Activated T-cell treated with anti-CD3 and anti-CD28 coated beads, Interleukin-2, amount 50 U/mL, for 72 hours (primary cell): ENCODE measurements around the gene MXI1. TPM values are rescaled to one million over a fixed set of nuclear protein-coding genes. Genes with fewer than 3 reads are reported as not detected.

ENCODE experiments used
- ATAC-seq, 2 donors: fragments of 150-1000 bp; cut with Tn5 transposase; replicated peaks in 1 of 2; 2 replicates each; pipeline ENCODE4 v1.10.0; 2021; ENCODE audit warnings: moderate library complexity in 2 of 2, mild to moderate bottlenecking in 1 of 2
- DNase-seq, 2 donors: peaks; one replicate each; pipeline ENCODE4 v3.0.0; 2021 to 2022; ENCODE audit warnings: mixed read lengths in 1 of 2
- H3K27ac Mint-ChIP-seq: one replicate; pipeline ENCODE4 v1.8.0; 2022; ENCODE audit warnings: mild to moderate bottlenecking, moderate library complexity, mixed read lengths
- H3K27me3 Mint-ChIP-seq: one replicate; pipeline ENCODE4 v1.8.0; 2022; ENCODE audit warnings: low read depth, mixed read lengths
- H3K36me3 Mint-ChIP-seq, 2 donors: one replicate each; pipeline ENCODE4 v1.8.0; 2022; ENCODE audit warnings: mixed read lengths in 2 of 2, mild to moderate bottlenecking in 1 of 2; ENCODE audit not compliant: insufficient read depth in 2 of 2
- H3K4me1 Mint-ChIP-seq: one replicate; pipeline ENCODE4 v1.8.0; 2022; ENCODE audit warnings: low read depth, mixed read lengths
- H3K4me3 Mint-ChIP-seq, 2 donors: one replicate each; pipeline ENCODE4 v1.8.0; 2022; ENCODE audit warnings: mild to moderate bottlenecking in 2 of 2, mixed read lengths in 2 of 2, moderate library complexity in 2 of 2
- H3K9me3 Mint-ChIP-seq, 2 donors: one replicate each; pipeline ENCODE4 v1.8.0; 2022; ENCODE audit warnings: mixed read lengths in 2 of 2
- total RNA-seq, 2 donors: library from RNA; stranded (reverse); gene quantifications; one replicate each; pipeline ENCODE4 v1.2.3, GENCODE V29; 2022

The MXI1 gene
- total RNA-seq, 2 donors from 2014 or later: 19.4 to 36.8 TPM

DNA sequence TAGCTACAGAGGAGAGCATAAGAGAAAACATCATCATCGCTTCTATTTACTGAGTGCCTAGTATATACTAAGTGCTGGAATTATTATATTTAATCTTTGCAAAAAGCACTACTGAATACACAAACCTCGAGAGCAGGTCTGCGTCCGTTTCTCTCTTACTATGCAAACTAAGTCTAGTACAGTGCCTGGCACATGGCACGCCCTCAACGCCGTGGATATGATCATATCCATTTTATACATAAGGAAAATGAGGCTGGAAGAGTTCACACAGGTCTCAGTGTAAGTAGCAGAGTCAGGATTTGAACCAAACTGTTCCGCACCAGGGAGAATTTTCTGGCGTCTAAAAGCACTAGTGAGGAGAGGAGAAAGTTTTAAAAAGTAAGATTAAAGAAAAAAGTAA is 17.6 kb downstream of the MXI1 start:
- Mint-ChIP-seq H3K9me3 (no peaks in the 10 kb centered on the region), H3K36me3 (peaks cover 0 to 2% of the 10 kb centered on the region in 2 donors), H3K4me3 (peak overlapping the region; percentile 87 to 97), H3K27me3 (no peaks in the 10 kb centered on the region), H3K27ac (peak overlapping the region; percentile 66), H3K4me1 (peaks cover 60% of the 10 kb centered on the region)
- ATAC-seq: no peak
- DNase-seq: no peak

DNA sequence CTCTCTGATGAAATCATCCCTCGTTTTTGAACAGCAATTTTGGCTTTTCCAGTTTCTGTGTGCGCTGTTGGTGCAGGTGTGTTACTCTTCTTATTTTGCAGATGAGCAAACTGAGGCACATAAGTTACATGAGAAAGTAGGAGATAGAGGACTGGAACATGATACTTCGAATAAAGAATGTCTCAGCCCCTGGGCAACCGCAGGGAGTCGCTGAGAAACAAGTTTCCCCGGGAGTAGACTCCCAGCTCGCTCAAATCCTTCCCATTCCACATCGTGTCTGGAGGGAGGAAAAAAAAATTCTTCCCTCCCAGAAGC is 18.0 kb downstream of the MXI1 start:
- Mint-ChIP-seq H3K9me3 (no peaks in the 10 kb centered on the region), H3K4me1 (peaks cover 60% of the 10 kb centered on the region), H3K36me3 (peaks cover 0 to 2% of the 10 kb centered on the region in 2 donors), H3K27ac (peak overlapping the region; percentile 74), H3K27me3 (no peaks in the 10 kb centered on the region), H3K4me3 (peak overlapping the region; percentile 87 to 97)
- DNase-seq (no peak), ATAC-seq (no peak)

- H3K9me3 Mint-ChIP-seq: no peaks in the 10 kb centered on the region
- H3K36me3 Mint-ChIP-seq: peaks cover 0 to 2% of the 10 kb centered on the region in 2 donors
- H3K4me3 Mint-ChIP-seq: peak overlapping the region; percentile 94 to 97
- H3K27ac Mint-ChIP-seq: peak overlapping the region; percentile 89
- H3K4me1 Mint-ChIP-seq: peaks cover 56% of the 10 kb centered on the region
- H3K27me3 Mint-ChIP-seq: no peaks in the 10 kb centered on the region
- ATAC-seq: peak; percentile 72 to 76
- DNase-seq: peak; percentile 88 to 89
Measured at GRCh38 chr10:110225756-110226542, 18.5 kb downstream of the MXI1 start.

- Mint-ChIP-seq H3K9me3 (no peaks in the 10 kb centered on the region), H3K36me3 (peaks cover 0 to 2% of the 10 kb centered on the region in 2 donors), H3K27me3 (no peaks in the 10 kb centered on the region), H3K4me3 (peak overlapping the region; percentile 94 to 97), H3K4me1 (peaks cover 52% of the 10 kb centered on the region), H3K27ac (peak overlapping the region; percentile 83)
- DNase-seq (peak; percentile 87), ATAC-seq (peak; percentile 22 to 26)
Measured at GRCh38 chr10:110226543-110226925, 19.1 kb downstream of the MXI1 start.

GRCh38 chr10:110226926-110227641 is 19.7 kb downstream of the MXI1 start:
- DNase-seq: peak; percentile 72 to 81
- Mint-ChIP-seq H3K9me3 (no peaks in the 10 kb centered on the region), H3K4me1 (peaks cover 47% of the 10 kb centered on the region)

DNA sequence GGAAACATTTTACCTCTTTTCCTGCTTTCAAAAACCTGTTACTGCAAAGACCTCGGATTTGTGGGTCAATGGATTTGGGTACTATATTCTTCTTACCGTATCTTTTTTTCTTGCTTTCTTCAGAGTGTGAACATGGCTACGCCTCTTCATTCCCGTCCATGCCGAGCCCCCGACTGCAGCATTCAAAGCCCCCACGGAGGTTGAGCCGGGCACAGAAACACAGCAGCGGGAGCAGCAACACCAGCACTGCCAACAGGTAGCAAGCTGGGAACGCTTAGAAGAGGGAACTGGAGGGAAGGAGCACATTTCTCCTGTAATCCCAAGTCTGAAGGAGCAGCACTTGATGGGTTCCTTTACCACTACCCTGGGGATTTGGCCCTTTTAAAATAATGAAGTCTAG is 20.7 kb downstream of the MXI1 start:
- ATAC-seq (no peak), DNase-seq (no peak)
- Mint-ChIP-seq H3K4me1 (peaks cover 37% of the 10 kb centered on the region), H3K36me3 (peaks cover 0 to 2% of the 10 kb centered on the region in 2 donors), H3K9me3 (no peaks in the 10 kb centered on the region), H3K27ac (no peak overlapping the region), H3K4me3 (peak overlapping the region; percentile 63 to 94), H3K27me3 (no peaks in the 10 kb centered on the region)

More at GRCh38 chr10:110226926-110227641, 19.7 kb downstream of the MXI1 start:
- H3K27me3 Mint-ChIP-seq: no peaks in the 10 kb centered on the region
- H3K36me3 Mint-ChIP-seq: peaks cover 0 to 2% of the 10 kb centered on the region in 2 donors
- peak overlapping the region; percentile 94 to 97 for H3K4me3 Mint-ChIP-seq
- ATAC-seq: peak; percentile 37 to 40
- peak overlapping the region; percentile 87 for H3K27ac Mint-ChIP-seq

DNA sequence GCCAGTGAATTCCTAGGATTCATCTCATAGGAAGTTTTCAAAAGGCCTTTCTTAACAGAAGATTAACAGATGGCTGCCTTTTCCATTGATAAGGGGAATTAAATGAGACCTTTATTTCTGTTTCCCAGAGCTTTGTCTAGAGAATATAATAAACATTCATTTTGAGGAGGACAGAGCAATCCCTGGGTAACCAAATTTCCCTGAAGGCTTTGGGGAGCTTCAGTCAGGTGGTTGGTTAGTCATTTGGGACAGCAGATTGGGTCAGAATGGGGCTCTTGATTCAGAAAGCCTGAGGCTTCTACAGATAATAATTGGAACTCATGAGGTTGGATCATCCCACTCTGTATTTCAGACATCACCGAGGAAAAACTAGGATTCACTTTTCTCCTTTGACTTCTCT is 21.8 kb downstream of the MXI1 start:
- Mint-ChIP-seq H3K27me3 (no peaks in the 10 kb centered on the region), H3K9me3 (no peaks in the 10 kb centered on the region), H3K36me3 (peaks cover 0 to 2% of the 10 kb centered on the region in 2 donors), H3K4me1 (peaks cover 29% of the 10 kb centered on the region), H3K4me3 (no peak overlapping the region), H3K27ac (no peak overlapping the region)
- DNase-seq: no peak
- no peak for ATAC-seq

DNA sequence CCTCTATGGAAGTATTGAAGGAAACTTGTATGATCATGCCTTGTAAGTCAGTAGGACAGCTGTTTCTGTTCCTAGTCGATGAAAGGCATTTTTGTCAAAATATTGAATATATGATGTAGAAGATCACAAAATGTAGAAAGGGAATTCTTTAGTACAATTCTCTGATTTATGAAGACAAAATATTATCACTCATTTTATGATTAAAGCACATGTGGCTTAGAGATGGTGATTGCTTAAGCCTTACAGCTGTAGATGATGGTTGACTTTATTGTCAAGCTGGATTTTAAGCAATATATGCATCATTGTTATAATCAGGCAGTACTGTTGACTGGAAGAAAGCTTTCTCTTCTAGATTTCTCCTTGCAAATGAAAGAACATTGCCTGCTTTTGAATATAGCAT is 26.4 kb downstream of the MXI1 start:
- no peak overlapping the region for H3K27ac Mint-ChIP-seq
- no peak overlapping the region for H3K4me3 Mint-ChIP-seq
- peaks cover 0 to 2% of the 10 kb centered on the region in 2 donors for H3K36me3 Mint-ChIP-seq
- H3K27me3 Mint-ChIP-seq: no peaks in the 10 kb centered on the region
- no peaks in the 10 kb centered on the region for H3K9me3 Mint-ChIP-seq
- ATAC-seq: no peak
- peaks cover 1% of the 10 kb centered on the region for H3K4me1 Mint-ChIP-seq
- no peak for DNase-seq

GRCh38 chr10:110237894-110238480 is 30.6 kb downstream of the MXI1 start:
- H3K27me3 Mint-ChIP-seq: no peaks in the 10 kb centered on the region
- peaks cover 25% of the 10 kb centered on the region for H3K4me1 Mint-ChIP-seq
- DNase-seq (no peak), ATAC-seq (no peak)
- H3K27ac Mint-ChIP-seq: no peak overlapping the region
- no peaks in the 10 kb centered on the region for H3K9me3 Mint-ChIP-seq
- peaks cover 3 to 4% of the 10 kb centered on the region in 2 donors for H3K36me3 Mint-ChIP-seq
- no peak overlapping the region for H3K4me3 Mint-ChIP-seq

- Mint-ChIP-seq H3K4me1 (peaks cover 30% of the 10 kb centered on the region), H3K9me3 (no peaks in the 10 kb centered on the region), H3K27ac (no peak overlapping the region), H3K36me3 (peaks cover 3 to 4% of the 10 kb centered on the region in 2 donors), H3K27me3 (no peaks in the 10 kb centered on the region), H3K4me3 (no peak overlapping the region)
- DNase-seq (no peak), ATAC-seq (no peak)
Measured at GRCh38 chr10:110239892-110240291, 32.5 kb downstream of the MXI1 start.

- Mint-ChIP-seq H3K4me1 (peaks cover 30% of the 10 kb centered on the region), H3K27me3 (peaks cover 15% of the 10 kb centered on the region), H3K9me3 (no peaks in the 10 kb centered on the region), H3K36me3 (peaks cover 5 to 11% of the 10 kb centered on the region in 2 donors), H3K27ac (no peak overlapping the region), H3K4me3 (peak overlapping the region in 1 of 2 donors; percentile 59)
- peak; percentile 51 to 67 for ATAC-seq
- no peak for DNase-seq
Measured at GRCh38 chr10:110241407-110241806, 34.0 kb downstream of the MXI1 start.

DNA sequence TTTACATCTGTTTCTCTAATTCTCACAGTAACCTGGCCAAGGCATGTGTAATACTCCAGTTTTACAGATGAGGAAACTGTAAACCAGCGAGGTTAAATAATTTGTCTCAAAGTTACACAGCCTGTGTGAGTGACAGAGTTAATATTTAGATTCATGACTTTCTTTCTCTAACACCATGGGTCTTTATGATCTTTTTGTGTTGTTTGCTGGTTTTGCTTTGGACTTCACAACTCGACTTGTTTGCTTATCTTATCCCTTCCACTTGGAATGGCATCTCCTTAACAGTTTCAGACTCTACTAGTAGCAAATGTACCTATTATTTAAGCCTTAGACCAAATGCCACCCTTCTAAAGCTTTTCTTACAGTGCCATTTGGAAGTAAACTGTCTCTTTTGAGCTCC is 34.4 kb downstream of the MXI1 start:
- Mint-ChIP-seq H3K27ac (peak overlapping the region; percentile 13), H3K36me3 (peaks cover 5 to 13% of the 10 kb centered on the region in 2 donors), H3K4me1 (peaks cover 30% of the 10 kb centered on the region), H3K27me3 (peaks cover 19% of the 10 kb centered on the region), H3K9me3 (no peaks in the 10 kb centered on the region), H3K4me3 (peak overlapping the region in 1 of 2 donors; percentile 40)
- ATAC-seq (no peak), DNase-seq (no peak)

DNA sequence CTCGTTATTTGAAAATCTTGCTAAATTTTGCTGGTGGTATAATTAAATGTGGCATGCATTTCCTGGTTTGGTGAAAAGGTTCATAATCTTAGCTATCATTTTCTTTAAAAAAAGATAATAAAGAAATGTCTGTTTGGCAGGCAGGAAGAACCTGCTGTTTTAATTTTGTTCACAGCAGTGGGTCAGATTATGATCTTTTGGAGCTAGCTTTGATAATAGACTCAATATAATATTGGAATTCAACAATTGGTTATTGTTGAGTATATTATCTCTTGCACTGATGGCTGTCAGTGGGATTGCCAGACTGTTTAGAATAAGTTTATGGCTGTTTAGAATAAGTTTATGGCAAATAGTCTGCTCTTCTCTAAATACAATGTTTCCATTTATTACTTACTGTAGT is 35.1 kb downstream of the MXI1 start:
- peaks cover 25% of the 10 kb centered on the region for H3K27me3 Mint-ChIP-seq
- peaks cover 8 to 11% of the 10 kb centered on the region in 2 donors for H3K36me3 Mint-ChIP-seq
- DNase-seq: no peak

More for the DNA sequence above, 35.1 kb downstream of the MXI1 start:
- H3K9me3 Mint-ChIP-seq: no peaks in the 10 kb centered on the region
- H3K4me1 Mint-ChIP-seq: peaks cover 30% of the 10 kb centered on the region
- H3K27ac Mint-ChIP-seq: no peak overlapping the region
- ATAC-seq: no peak
- peak overlapping the region in 1 of 2 donors; percentile 40 for H3K4me3 Mint-ChIP-seq
